Measurements from ENCODE around the gene MITF. TPM values are rescaled to one million over a fixed set of nuclear protein-coding genes. Genes with fewer than 3 reads are reported as not detected.

The MITF gene
- polyA plus RNA-seq, 1 donor from 2014 or later = not detected

GRCh38 chr3:69847303-69847702 is 108.0 kb downstream of the MITF start:
- no peaks in the 10 kb centered on the region for H3K9me3 ChIP-seq (ENCODE audit: low read length)
- H3K36me3 ChIP-seq (ENCODE audit: insufficient read depth, low read length) = no peaks in the 10 kb centered on the region
- no peaks in the 10 kb centered on the region for H4K20me1 ChIP-seq (ENCODE audit: insufficient read depth)
- no peak overlapping the region for H2AFZ ChIP-seq (ENCODE audit: low read depth, low read length)
- no peak overlapping the region for H3K27ac ChIP-seq (ENCODE audit: low read length)
- no peaks in the 10 kb centered on the region for H3K9me2 ChIP-seq (ENCODE audit: insufficient read depth, low read length)
- H3K27me3 ChIP-seq (ENCODE audit: insufficient read depth, low read depth, low read length) = no peaks in the 10 kb centered on the region
- H3K4me2 ChIP-seq (ENCODE audit: low read length) = no peak overlapping the region
- no peak overlapping the region for H3K9ac ChIP-seq (ENCODE audit: low read length)
- TF ChIP-seq CTCF (IDR thresholded peaks at IDR 0.05; ENCODE audit: poor library complexity, severe bottlenecking) = no peak
- H3F3A ChIP-seq (ENCODE audit: insufficient read depth, low read length, poor library complexity, severe bottlenecking) = no peaks in the 10 kb centered on the region
- H3K4me3 ChIP-seq (ENCODE audit: low read length) = no peak overlapping the region
- H3K79me2 ChIP-seq (replicated peaks; ENCODE audit: insufficient read depth, low read length) = no peaks in the 10 kb centered on the region

- TF ChIP-seq EZH2 (IDR thresholded peaks at IDR 0.05; ENCODE audit: borderline replicate concordance, insufficient read depth, low read length, poor library complexity, severe bottlenecking) (no peak), POLR2AphosphoS5 (IDR thresholded peaks at IDR 0.05) (no peak), MXI1 (conservative IDR thresholded peaks at IDR 0.05; ENCODE audit: poor library complexity, severe bottlenecking) (no peak), CTCF (IDR thresholded peaks at IDR 0.05; ENCODE audit: poor library complexity, severe bottlenecking) (no peak), RAD21 (conservative IDR thresholded peaks at IDR 0.05) (no peak), SMC3 (conservative IDR thresholded peaks at IDR 0.05; ENCODE audit: poor library complexity) (no peak), REST (IDR thresholded peaks at IDR 0.05; ENCODE audit: borderline replicate concordance) (no peak), EP300 (conservative IDR thresholded peaks at IDR 0.05; ENCODE audit: poor library complexity, severe bottlenecking) (no peak), TAF1 (IDR thresholded peaks at IDR 0.05; ENCODE audit: low read depth) (no peak)
- Histone ChIP-seq H2AFZ (ENCODE audit: low read depth, low read length) (no peak overlapping the region), H3K79me2 (replicated peaks; ENCODE audit: insufficient read depth, low read length) (no peaks in the 10 kb centered on the region), H3K27me3 (ENCODE audit: insufficient read depth, low read depth, low read length) (no peaks in the 10 kb centered on the region), H3F3A (ENCODE audit: insufficient read depth, low read length, poor library complexity, severe bottlenecking) (no peaks in the 10 kb centered on the region), H3K27ac (ENCODE audit: low read length) (no peak overlapping the region), H3K4me3 (ENCODE audit: low read length) (no peak overlapping the region), H3K9ac (ENCODE audit: low read length) (no peak overlapping the region), H3K36me3 (ENCODE audit: insufficient read depth, low read length) (no peaks in the 10 kb centered on the region), H3K9me3 (ENCODE audit: low read length) (no peaks in the 10 kb centered on the region), H3K4me2 (ENCODE audit: low read length) (no peak overlapping the region), H4K20me1 (ENCODE audit: insufficient read depth) (no peaks in the 10 kb centered on the region), H3K9me2 (ENCODE audit: insufficient read depth, low read length) (no peaks in the 10 kb centered on the region)
These were observed 108.8 kb downstream of the MITF start for GRCh38 chr3:69848113-69848512.
